Activated B cell treated with CpG ODN at 0.5 μM for 24 hours (primary cell): ENCODE measurements around the gene RTF1. TPM values are rescaled to one million over a fixed set of nuclear protein-coding genes. Genes with fewer than 3 reads are reported as not detected.

Experiments used
- ATAC-seq: fragments of 200-7000 bp; cut with Tn5 transposase; one replicate; pipeline ENCODE4 v1.10.0; 2021; ENCODE audit warnings: low read depth, mild to moderate bottlenecking, moderate library complexity
- CTCF ChIA-PET: fragments of 350-600 bp; sonication (Branson Sonifier 250); formaldehyde crosslinking; loops from one replicate; lab custom pipeline; 2021; ENCODE audit warnings: antibody characterized with exemption; lab: Charles Lee
- POLR2A ChIA-PET: fragments of 350-600 bp; sonication (Branson Sonifier 250); formaldehyde crosslinking; loops from one replicate; lab custom pipeline; 2021; ENCODE audit warnings: antibody characterized with exemption; lab: Charles Lee
- DNase-seq: peaks from one replicate; pipeline ENCODE4 v3.0.0; 2022
- H3K27ac Mint-ChIP-seq: one replicate; pipeline ENCODE4 v1.8.0; 2020; ENCODE audit warnings: mixed read lengths
- H3K27me3 Mint-ChIP-seq: one replicate; pipeline ENCODE4 v1.8.0; 2021; ENCODE audit warnings: mixed read lengths
- H3K36me3 Mint-ChIP-seq: one replicate; pipeline ENCODE4 v1.8.0; 2021; ENCODE audit warnings: low read depth, mixed read lengths
- H3K4me1 Mint-ChIP-seq: one replicate; pipeline ENCODE4 v1.8.0; 2021; ENCODE audit warnings: mixed read lengths
- H3K4me3 Mint-ChIP-seq: one replicate; pipeline ENCODE4 v1.8.0; 2020; ENCODE audit warnings: mild to moderate bottlenecking, mixed read lengths
- H3K9me3 Mint-ChIP-seq: one replicate; pipeline ENCODE4 v1.8.0; 2020; ENCODE audit warnings: mixed read lengths
- CTCF ChIP-seq: fragments of 200-600 bp; IDR thresholded peaks from one replicate; pipeline ENCODE4 v1.8.0; 2022; ENCODE audit warnings: antibody characterized with exemption, mild to moderate bottlenecking
- intact Hi-C: fragments of 100-400 bp; cut with micrococcal nuclease; formaldehyde crosslinking; loops from one replicate; pipeline ENCODE4 v1.15.1; 2024
- total RNA-seq: library from RNA; stranded (reverse); gene quantifications from 2 replicates; pipeline ENCODE4 v1.2.3, GENCODE V29; 2022

Gene RTF1
- total RNA-seq, 1 donor from 2014 or later = 37.2 TPM

GRCh38 chr15:41530363-41530956 lies 113.6 kb downstream of the RTF1 start:
- intact Hi-C loops = no loop called here
- Mint-ChIP-seq H3K9me3 (no peaks in the 10 kb centered on the region), H3K27me3 (no peaks in the 10 kb centered on the region), H3K36me3 (peaks cover 67% of the 10 kb centered on the region), H3K27ac (peak overlapping the region; percentile 72), H3K4me1 (peaks cover 25% of the 10 kb centered on the region), H3K4me3 (peak overlapping the region; percentile 42)
- ATAC-seq = no peak
- POLR2A ChIA-PET = interaction anchor here (2.8 kb wide), 1 partner anchor 14 kb away, joined by 10 read pairs; the partner anchor contains the start of gene RPAP1
- no peak for DNase-seq
- CTCF ChIA-PET = interaction anchor here (0.6 kb wide), 1 partner anchor 14 kb away, joined by 3 read pairs; the partner anchor contains the start of gene RPAP1
- no peak for TF ChIP-seq CTCF

Other genes with a start within 250 kb of the RTF1 start
- not detected in 2 replicates for gene EXD1, start 186.3 kb upstream of the RTF1 start, total RNA-seq
- 47.9 and 58.5 TPM in 2 replicates for gene CHP1, start 185.8 kb upstream of the RTF1 start, total RNA-seq
- 0.62 and 1.4 TPM in 2 replicates for gene OIP5, start 84.5 kb upstream of the RTF1 start, total RNA-seq
- 13.5 and 14.4 TPM in 2 replicates for gene NUSAP1, start 84.2 kb upstream of the RTF1 start, total RNA-seq
- 17.8 and 19.3 TPM in 2 replicates for gene NDUFAF1, start 14.6 kb upstream of the RTF1 start, total RNA-seq
- 0.18 TPM in 1 of 2 replicates, not detected in the other for gene ITPKA, start 76.8 kb downstream of the RTF1 start, total RNA-seq
- gene LTK, start 96.7 kb downstream of the RTF1 start, total RNA-seq = 1.9 and 2.2 TPM in 2 replicates
- gene RPAP1, start 127.2 kb downstream of the RTF1 start, total RNA-seq = 56.1 TPM in 2 replicates
- gene TYRO3, start 142.1 kb downstream of the RTF1 start, total RNA-seq = 0.22 TPM in 1 of 2 replicates, not detected in the other
- gene MGA, start 243.3 kb downstream of the RTF1 start, total RNA-seq = 49.9 and 58.3 TPM in 2 replicates